Activated CD4-positive, alpha-beta T cell treated with anti-CD3 and anti-CD28 coated beads, Interleukin-2, amount 10 ng/mL, durations not matched to agents 24 days and 14 days (primary cell): ENCODE results near the gene PSME1. TPM values are rescaled to one million over a fixed set of nuclear protein-coding genes. Genes with fewer than 3 reads are reported as not detected.
A peak's percentile ranks its signal among the peaks of the same experiment; 100 is the strongest.

Source experiments
- DNase-seq: peaks from one replicate; pipeline ENCODE4 v3.0.0; 2022
- H3K27ac Mint-ChIP-seq: one replicate; pipeline ENCODE4 v1.8.0; 2022; ENCODE audit warnings: mild to moderate bottlenecking, mixed read lengths
- H3K27me3 Mint-ChIP-seq: one replicate; pipeline ENCODE4 v1.8.0; 2022; ENCODE audit warnings: mixed read lengths
- H3K36me3 Mint-ChIP-seq: one replicate; pipeline ENCODE4 v1.8.0; 2022; ENCODE audit warnings: low read depth, mild to moderate bottlenecking, mixed read lengths
- H3K4me1 Mint-ChIP-seq: one replicate; pipeline ENCODE4 v1.8.0; 2021; ENCODE audit warnings: mixed read lengths
- H3K4me3 Mint-ChIP-seq: one replicate; pipeline ENCODE4 v1.8.0; 2022; ENCODE audit warnings: mild to moderate bottlenecking, moderate library complexity, mixed read lengths
- H3K9me3 Mint-ChIP-seq: one replicate; pipeline ENCODE4 v1.8.0; 2021; ENCODE audit warnings: mixed read lengths
- intact Hi-C: fragments of 100-400 bp; cut with micrococcal nuclease; formaldehyde crosslinking; loops from one replicate; pipeline ENCODE4 v1.15.1; 2023
- total RNA-seq: library from RNA; stranded (reverse); gene quantifications from 2 replicates; pipeline ENCODE4 v1.2.3, GENCODE V29; 2022

PSME1 gene
- total RNA-seq, 1 donor from 2014 or later = 300 TPM

DNA sequence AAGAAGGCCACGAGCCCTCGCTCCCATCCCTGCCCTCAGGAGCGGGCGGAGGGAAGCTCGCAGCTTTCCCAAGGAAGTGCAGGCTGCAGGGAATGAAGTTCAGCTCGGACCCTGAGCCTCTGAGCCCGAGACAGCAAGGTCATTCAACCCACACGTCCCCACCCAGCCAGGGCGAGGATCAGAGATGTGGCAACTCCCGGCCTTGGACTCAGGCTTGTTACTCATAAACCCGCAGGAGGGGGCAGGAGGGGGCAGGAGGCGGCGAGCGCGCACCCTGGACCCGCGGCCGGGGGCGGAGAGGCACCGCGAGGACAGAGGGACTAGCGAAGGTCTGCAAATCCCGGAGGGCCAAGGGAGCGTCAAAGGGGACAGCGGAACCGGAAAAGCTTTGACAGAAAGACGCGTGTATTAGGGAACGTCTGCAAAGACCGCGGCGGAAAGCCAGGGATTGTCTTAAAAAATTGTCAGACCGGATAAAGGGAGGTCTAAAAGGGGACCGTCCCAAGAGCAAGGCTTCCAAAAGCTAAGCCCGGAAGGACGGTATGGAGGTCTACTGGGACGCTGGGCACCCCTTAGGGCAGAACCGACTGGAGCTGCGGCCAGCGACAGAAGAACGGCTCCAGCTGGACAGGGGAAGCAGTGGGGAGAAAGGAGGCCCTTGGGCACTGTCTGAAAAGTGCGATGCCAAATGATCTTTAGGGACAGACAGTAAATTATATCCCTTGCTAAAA lies 22.0 kb upstream of the PSME1 start:
- Mint-ChIP-seq H3K4me1 (peaks cover 36% of the 10 kb centered on the region), H3K9me3 (no peaks in the 10 kb centered on the region)
- intact Hi-C loops = loop anchor here (1.0 to 10.0 kb wide), 12 partner anchors 20 to 557 kb away; partner anchors contain the start of genes CARMIL3, CHMP4A, EMC9 and GMPR2

GRCh38 chr14:24114532-24115421 lies 21.2 kb upstream of the PSME1 start, which contains the start of the genes DCAF11 and NRL:
Gene DCAF11 (plus strand): TSS chr14:24114777. CDS start chr14:24115595, 818 bp downstream.
Gene NRL (minus strand): TSS chr14:24114949. CDS start chr14:24082848, 32,101 bp downstream.
- intact Hi-C loops = loop anchor here (1.0 to 10.0 kb wide), 12 partner anchors 20 to 557 kb away; partner anchors contain the start of genes CARMIL3, CHMP4A, EMC9 and GMPR2
- DNase-seq = peak; percentile 99
- Mint-ChIP-seq H3K4me3 (peak within 1 kb of the TSS; percentile 99), H3K27me3 (peaks cover 2% of the 10 kb centered on the region), H3K36me3 (peaks cover 33% of the 10 kb centered on the region), H3K9me3 (no peaks in the 10 kb centered on the region), H3K27ac (peak within 1 kb of the TSS; percentile 100), H3K4me1 (peaks cover 34% of the 10 kb centered on the region)

More for the DNA sequence above, 22.0 kb upstream of the PSME1 start:
- peak; percentile 94 for DNase-seq
- peaks cover 25% of the 10 kb centered on the region for H3K36me3 Mint-ChIP-seq
- H3K4me3 Mint-ChIP-seq = peak overlapping the region; percentile 99
- peaks cover 2% of the 10 kb centered on the region for H3K27me3 Mint-ChIP-seq
- H3K27ac Mint-ChIP-seq = peak overlapping the region; percentile 100

DNA sequence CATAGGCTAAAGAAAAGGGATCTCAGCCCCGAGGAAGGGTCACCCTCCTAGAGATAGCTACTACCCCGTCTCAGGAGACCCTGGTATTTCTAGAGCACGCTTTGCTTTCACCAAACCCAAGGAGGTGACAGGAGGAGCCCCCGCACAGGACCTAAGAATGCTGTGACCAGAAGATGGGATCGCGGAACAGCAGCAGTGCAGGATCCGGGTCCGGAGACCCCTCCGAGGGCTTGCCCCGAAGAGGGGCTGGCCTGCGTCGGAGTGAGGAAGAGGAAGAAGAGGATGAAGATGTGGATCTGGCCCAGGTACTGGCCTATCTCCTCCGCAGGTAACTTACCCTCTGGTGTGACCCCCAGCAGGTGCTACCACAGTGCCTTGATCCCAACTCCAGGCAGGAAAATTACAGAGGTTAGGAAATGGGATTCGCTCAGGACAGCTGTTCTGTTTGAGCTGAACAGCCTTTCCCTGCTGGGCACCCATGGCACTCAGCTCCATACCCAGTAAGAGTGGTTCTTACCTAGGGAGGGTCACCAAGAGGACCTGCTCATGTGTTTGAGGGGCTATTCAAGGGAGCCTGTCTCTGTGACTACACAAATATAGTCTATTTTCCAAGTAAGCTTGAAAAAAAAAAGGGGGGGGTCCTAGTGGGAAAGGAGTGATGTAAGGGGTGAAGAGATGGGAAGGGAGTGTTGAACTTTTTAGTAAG lies 20.4 kb upstream of the PSME1 start:
- intact Hi-C loops = loop anchor here (2.0 to 10.0 kb wide), 2 partner anchors 63 to 319 kb away; partner anchors contain the start of gene CARMIL3
- peak overlapping the region; percentile 100 for H3K27ac Mint-ChIP-seq
- peaks cover 2% of the 10 kb centered on the region for H3K27me3 Mint-ChIP-seq
- H3K4me1 Mint-ChIP-seq = peaks cover 34% of the 10 kb centered on the region
- no peak for DNase-seq
- H3K9me3 Mint-ChIP-seq = no peaks in the 10 kb centered on the region
- H3K36me3 Mint-ChIP-seq = peaks cover 36% of the 10 kb centered on the region
- peak overlapping the region; percentile 99 for H3K4me3 Mint-ChIP-seq

- DNase-seq = no peak
- Mint-ChIP-seq H3K36me3 (peaks cover 41% of the 10 kb centered on the region), H3K27me3 (peaks cover 2% of the 10 kb centered on the region), H3K9me3 (no peaks in the 10 kb centered on the region), H3K4me1 (peaks cover 31% of the 10 kb centered on the region), H3K4me3 (peak overlapping the region; percentile 99), H3K27ac (peak overlapping the region; percentile 100)
- intact Hi-C loops = loop anchor here (10.0 kb wide), 1 partner anchor 319 kb away; no protein-coding TSS in a partner anchor
Observed at GRCh38 chr14:24116128-24116814, 19.7 kb upstream of the PSME1 start.

- H3K4me1 Mint-ChIP-seq = peaks cover 30% of the 10 kb centered on the region
- peaks cover 2% of the 10 kb centered on the region for H3K27me3 Mint-ChIP-seq
- no peak for DNase-seq
- H3K9me3 Mint-ChIP-seq = no peaks in the 10 kb centered on the region
- intact Hi-C loops = loop anchor here (10.0 kb wide), 1 partner anchor 318 kb away; no protein-coding TSS in a partner anchor
- peaks cover 46% of the 10 kb centered on the region for H3K36me3 Mint-ChIP-seq
- H3K4me3 Mint-ChIP-seq = no peak overlapping the region
- H3K27ac Mint-ChIP-seq = no peak overlapping the region
Observed at GRCh38 chr14:24117179-24117578, 18.8 kb upstream of the PSME1 start.

DNA sequence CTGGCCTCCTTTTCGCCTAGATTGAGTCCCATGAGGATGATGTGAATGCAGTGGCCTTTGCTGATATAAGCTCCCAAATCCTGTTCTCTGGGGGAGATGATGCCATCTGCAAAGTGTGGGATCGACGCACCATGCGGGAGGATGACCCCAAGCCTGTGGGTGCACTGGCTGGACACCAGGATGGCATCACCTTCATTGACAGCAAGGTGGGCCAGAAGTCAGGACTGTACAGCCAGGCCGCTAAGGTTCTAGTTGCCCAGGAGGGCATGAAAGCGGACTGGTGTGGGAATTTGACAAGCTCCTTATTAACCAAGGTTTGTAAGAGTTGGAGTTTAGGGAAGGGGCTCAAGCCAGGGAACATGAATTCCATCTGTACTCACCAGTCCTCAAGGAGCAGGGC lies 16.3 kb upstream of the PSME1 start:
- Mint-ChIP-seq H3K27ac (no peak overlapping the region), H3K36me3 (peaks cover 62% of the 10 kb centered on the region), H3K9me3 (no peaks in the 10 kb centered on the region), H3K4me3 (no peak overlapping the region), H3K4me1 (peaks cover 31% of the 10 kb centered on the region), H3K27me3 (peaks cover 2% of the 10 kb centered on the region)
- DNase-seq = no peak
- intact Hi-C loops = loop anchor here (10.0 kb wide), 1 partner anchor 315 kb away; no protein-coding TSS in a partner anchor

DNA sequence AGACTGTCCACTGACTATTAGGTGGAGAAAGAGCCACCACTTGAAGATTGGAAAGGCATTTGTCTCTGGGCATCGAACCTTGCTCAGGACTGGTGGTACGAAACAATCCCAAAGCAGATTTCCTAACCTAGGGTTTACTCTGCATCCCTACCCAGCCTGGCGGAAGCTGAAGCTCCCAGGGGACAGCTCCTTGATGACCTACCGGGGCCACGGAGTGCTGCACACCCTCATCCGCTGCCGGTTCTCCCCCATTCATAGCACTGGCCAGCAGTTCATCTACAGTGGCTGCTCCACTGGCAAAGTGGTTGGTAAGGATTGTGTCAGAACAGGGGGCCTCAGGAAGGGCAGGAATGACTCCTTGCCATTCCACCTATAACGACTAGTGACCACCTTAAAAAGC lies 14.8 kb upstream of the PSME1 start:
- Mint-ChIP-seq H3K27me3 (no peaks in the 10 kb centered on the region), H3K4me3 (no peak overlapping the region), H3K36me3 (peaks cover 59% of the 10 kb centered on the region), H3K9me3 (no peaks in the 10 kb centered on the region), H3K27ac (no peak overlapping the region), H3K4me1 (peaks cover 18% of the 10 kb centered on the region)
- DNase-seq = no peak
- intact Hi-C loops = no loop called here

DNA sequence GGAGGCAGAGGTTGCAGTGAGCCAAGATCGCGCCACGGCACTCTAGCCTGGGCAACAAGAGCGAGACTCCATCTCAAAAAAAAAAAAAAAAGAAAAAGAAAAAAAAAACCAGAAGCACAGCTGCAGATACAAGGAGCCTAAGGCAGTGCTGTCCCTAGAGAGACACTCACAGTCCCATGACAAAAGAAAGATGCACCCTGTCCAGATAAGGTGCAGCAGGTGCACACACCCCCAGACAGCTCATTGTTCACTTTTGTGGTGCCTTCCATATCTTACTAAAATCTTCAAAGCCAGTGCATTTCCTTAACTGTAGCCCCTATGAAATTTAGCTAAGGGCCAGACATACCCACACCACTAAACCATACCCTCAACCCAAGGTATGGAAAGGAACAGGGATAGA lies 13.6 kb upstream of the PSME1 start:
- Mint-ChIP-seq H3K27ac (no peak overlapping the region), H3K36me3 (peaks cover 56% of the 10 kb centered on the region), H3K4me3 (no peak overlapping the region), H3K4me1 (peaks cover 9% of the 10 kb centered on the region), H3K9me3 (no peaks in the 10 kb centered on the region), H3K27me3 (no peaks in the 10 kb centered on the region)
- no peak for DNase-seq
- intact Hi-C loops = no loop called here

DNA sequence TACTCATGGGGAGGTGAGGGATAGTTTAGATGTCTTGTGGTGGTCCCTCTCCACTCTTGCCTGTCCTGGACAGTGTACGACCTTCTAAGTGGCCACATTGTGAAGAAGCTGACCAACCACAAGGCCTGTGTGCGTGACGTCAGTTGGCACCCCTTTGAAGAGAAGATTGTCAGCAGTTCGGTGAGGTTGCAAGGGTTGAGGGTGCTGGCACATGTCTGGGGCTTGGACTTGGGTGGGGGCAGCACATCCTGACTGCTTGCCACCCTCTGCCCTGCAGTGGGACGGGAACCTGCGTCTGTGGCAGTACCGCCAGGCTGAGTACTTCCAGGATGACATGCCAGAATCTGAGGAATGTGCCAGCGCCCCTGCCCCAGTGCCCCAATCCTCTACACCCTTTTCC lies 13.1 kb upstream of the PSME1 start:
- Mint-ChIP-seq H3K27me3 (no peaks in the 10 kb centered on the region), H3K4me1 (peaks cover 7% of the 10 kb centered on the region), H3K27ac (no peak overlapping the region), H3K36me3 (peaks cover 52% of the 10 kb centered on the region), H3K4me3 (no peak overlapping the region), H3K9me3 (no peaks in the 10 kb centered on the region)
- intact Hi-C loops = no loop called here
- no peak for DNase-seq

DNA sequence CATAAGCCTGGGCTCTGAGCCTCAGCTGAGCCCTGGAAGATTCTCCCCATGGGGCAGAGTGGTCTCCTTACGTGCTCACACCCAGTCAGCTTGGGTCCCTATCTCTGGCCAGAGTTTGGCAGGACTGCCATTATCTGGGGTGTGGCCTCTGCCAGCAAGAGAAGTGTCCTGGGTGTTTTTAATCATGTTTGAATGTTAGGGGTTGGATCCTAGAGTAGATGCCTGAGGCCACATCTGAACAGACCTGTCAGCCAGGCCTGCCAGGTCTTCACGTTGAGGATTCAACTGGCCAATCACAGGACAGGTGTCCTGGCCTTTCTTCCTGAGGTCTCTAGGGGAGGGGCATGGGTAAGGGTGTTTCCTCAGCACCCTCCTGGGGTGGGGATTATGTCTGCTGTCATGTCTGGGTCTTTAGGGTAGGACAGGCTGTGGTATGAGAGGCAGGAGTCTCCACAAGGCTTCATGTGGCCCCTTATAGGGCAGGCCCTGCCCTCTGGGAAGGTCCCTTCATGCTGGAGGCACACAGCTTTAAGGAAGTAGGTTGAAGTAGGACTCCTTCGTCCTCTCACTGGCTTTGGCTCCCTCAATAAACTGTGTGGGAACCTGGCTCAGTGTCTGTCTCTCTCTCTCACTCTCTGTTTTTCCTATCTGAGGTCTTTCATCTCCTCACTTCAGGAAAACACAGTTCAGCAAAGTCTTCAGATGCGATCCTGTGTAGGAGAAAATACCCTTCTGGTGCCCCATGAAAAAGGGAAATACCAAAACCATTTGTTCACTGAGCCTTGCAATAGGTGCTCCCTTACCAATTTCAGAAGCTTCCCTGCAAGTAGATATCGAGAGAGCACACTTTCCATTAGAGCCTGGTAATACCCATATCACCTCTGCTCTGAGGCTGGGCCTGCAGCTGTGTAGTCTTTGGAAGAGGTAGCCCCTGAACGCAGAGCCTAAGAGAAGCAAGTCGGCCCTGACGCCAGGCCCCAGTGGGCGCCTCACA lies 12.3 kb upstream of the PSME1 start:
- Mint-ChIP-seq H3K4me1 (peaks cover 2% of the 10 kb centered on the region), H3K9me3 (no peaks in the 10 kb centered on the region), H3K36me3 (peaks cover 43% of the 10 kb centered on the region), H3K27me3 (no peaks in the 10 kb centered on the region), H3K4me3 (no peak overlapping the region), H3K27ac (peak overlapping the region; percentile 26)
- DNase-seq = no peak
- intact Hi-C loops = no loop called here

DNA sequence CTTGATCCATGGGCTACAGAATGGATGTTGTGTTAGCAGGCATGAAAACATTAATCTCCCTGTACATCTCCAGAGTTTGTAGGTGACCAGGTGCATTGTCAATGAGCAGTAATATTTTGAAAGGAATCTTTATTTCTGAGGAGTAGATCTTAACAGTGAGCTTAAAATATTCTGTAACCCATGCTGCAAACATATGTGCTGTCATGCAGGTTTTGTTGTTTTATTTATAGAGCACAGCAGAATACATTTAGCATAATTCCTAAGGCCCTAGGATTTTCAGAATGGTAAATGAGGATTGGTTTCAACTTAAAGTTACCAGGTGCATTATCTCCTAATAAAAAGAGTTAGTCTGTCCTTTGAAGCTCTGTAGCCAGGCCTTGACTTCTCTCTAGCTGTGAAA lies 9.1 kb upstream of the PSME1 start:
- Mint-ChIP-seq H3K4me3 (no peak overlapping the region), H3K27ac (no peak overlapping the region), H3K36me3 (peaks cover 27% of the 10 kb centered on the region), H3K4me1 (peaks cover 7% of the 10 kb centered on the region), H3K9me3 (no peaks in the 10 kb centered on the region), H3K27me3 (no peaks in the 10 kb centered on the region)
- intact Hi-C loops = no loop called here
- no peak for DNase-seq

GRCh38 chr14:24127673-24128072 lies 8.3 kb upstream of the PSME1 start:
- no peak overlapping the region for H3K27ac Mint-ChIP-seq
- peaks cover 11% of the 10 kb centered on the region for H3K4me1 Mint-ChIP-seq
- H3K9me3 Mint-ChIP-seq = no peaks in the 10 kb centered on the region
- no peak overlapping the region for H3K4me3 Mint-ChIP-seq
- intact Hi-C loops = no loop called here
- H3K27me3 Mint-ChIP-seq = no peaks in the 10 kb centered on the region
- no peak for DNase-seq
- peaks cover 24% of the 10 kb centered on the region for H3K36me3 Mint-ChIP-seq
